Right lobe of liver (tissue), 6 donors: ENCODE measurements around the gene CDK2. TPM values are rescaled to one million over a fixed set of nuclear protein-coding genes. Genes with fewer than 3 reads are reported as not detected.
A peak's percentile ranks its signal among the peaks of the same experiment; 100 is the strongest.

Experiments used
- ATAC-seq, 4 donors: fragments of 200-7000 bp; cut with Tn5 transposase; one replicate each; pipeline ENCODE4 v1.9.1; 2020; ENCODE audit warnings: mild to moderate bottlenecking in 4 of 4, moderate library complexity in 4 of 4
- DNase-seq, 3 donors: peaks; one replicate each; pipeline ENCODE4 v3.0.0-alpha.2; 2020
- H3K27ac ChIP-seq, 3 donors: fragments of 200-600 bp; one replicate each; pipeline ENCODE4 v1.8.0; 2022
- H3K27me3 ChIP-seq, 2 donors: fragments of 200-600 bp; one replicate each; pipeline ENCODE4 v1.8.0; 2022
- H3K36me3 ChIP-seq, 4 donors: fragments of 200-600 bp; sonication (generic) in 1 of 4; one replicate each; pipeline versions ENCODE4 v1.5.1 to v1.8.0; 2017 to 2022; ENCODE audit warnings: control low read depth in 1 of 4
- H3K4me1 ChIP-seq, 4 donors: fragments of 200-600 bp; sonication (generic) in 1 of 4; one replicate each; pipeline versions ENCODE4 v1.5.1 to v1.8.0; 2017 to 2022; ENCODE audit warnings: control low read depth in 1 of 4
- H3K4me3 ChIP-seq, 3 donors: fragments of 200-600 bp; one replicate each; pipeline ENCODE4 v1.8.0; 2022
- H3K9me3 ChIP-seq, 4 donors: fragments of 200-600 bp; sonication (generic) in 1 of 4; one replicate each; pipeline versions ENCODE4 v1.5.1 to v1.8.0; 2017 to 2022; ENCODE audit warnings: control low read depth in 1 of 4
- POLR2A ChIP-seq: fragments of 450-650 bp; IDR thresholded peaks from one replicate; pipeline ENCODE4 v1.6.1; 2017; ENCODE audit warnings: antibody characterized with exemption, mild to moderate bottlenecking
- WGBS: methylation state at CpG from one replicate; pipeline ENCODE4 v1.1.6; 2018; ENCODE audit warnings: low coverage, low lambda C conversion rate; ENCODE audit not compliant: insufficient coverage; ENCODE audit errors: missing lambda C conversion rate; 5-methylcytosine and 5-hydroxymethylcytosine counted together
- intact Hi-C, 2 donors: fragments of 100-400 bp; cut with DNase I; formaldehyde crosslinking; loops; one replicate each; pipeline versions ENCODE4 v1.11.2 to v1.14.1; 2022
- total RNA-seq, 6 experiments: library from RNA; depleted of rRNA in 2 of 6; stranded (reverse); fragments of >200 nt in 2 of 6; fragmentation: NEBNext Ultra II Directional in 3 of 6; extraction: Animal tissue kit (Norgen Biotek cat#: 25700) in 3 of 6; gene quantifications; one replicate each; pipeline versions ENCODE4 v1.1.0 to v1.2.4, GENCODE V29; 2016 to 2023
- TF ChIP-seq, protein P1 (sequence below), 4 donors: fragments of 200-600 bp in 3 of 4; fragments of 450-650 bp in 1 of 4; IDR thresholded peaks; one replicate each; pipeline versions ENCODE4 v1.5.1 to v1.8.0; 2016 to 2022; ENCODE audit warnings: antibody characterized with exemption in 4 of 4, mild to moderate bottlenecking in 2 of 4
- donor health status: DM: no; HTN: yes; CAD: no.
- donor health status: DM: no; HTN: no; CAD: no.
- donor health status: DM: no; HTN: no; CAD: no.
- donor health status: DM: no; HTN: yes; CAD: no.
- donor health status: DM: no; HTN: yes; CAD: no.

The CDK2 gene
- total RNA-seq, 6 experiments from 2014 or later, result 8.0 to 14.9 (median 10.6) TPM

DNA sequence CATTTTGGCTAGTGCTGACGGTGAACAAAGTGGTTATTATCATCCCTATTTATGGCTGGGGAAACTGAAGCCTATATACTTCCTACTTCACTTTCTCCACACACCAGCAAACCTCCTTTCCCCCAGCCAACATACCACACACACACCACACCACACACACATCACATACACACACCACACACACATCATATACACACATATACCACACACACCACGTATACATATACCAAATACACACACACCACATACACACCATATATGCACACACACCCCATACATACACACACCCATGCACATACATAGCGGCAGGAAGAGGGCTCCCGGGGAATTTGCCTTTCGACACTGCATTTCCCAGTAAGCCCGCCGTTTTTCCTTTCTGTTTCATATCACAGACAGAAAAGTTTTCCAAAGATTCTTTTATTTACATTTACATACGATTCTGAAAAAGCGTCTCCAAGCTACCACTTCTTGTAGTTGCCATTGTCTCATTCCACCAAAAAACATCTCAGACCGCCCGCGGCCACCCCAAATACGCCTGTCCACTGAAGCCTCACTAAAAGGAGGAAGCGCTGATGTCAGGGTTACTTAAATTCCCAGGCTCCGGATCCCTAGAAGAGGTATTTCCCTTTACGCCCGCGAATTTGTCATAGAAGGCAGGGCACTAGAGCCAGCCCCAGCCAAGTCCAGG lies 6.4 kb downstream of the CDK2 start:
- intact Hi-C loops, result no loop called here
- Histone ChIP-seq H3K9me3 (no peaks in the 10 kb centered on the region), H3K36me3 (no peaks in the 10 kb centered on the region), H3K4me1 (peaks cover 0 to 16% (median 5%) of the 10 kb centered on the region in 4 donors), H3K27me3 (no peaks in the 10 kb centered on the region), H3K27ac (peak overlapping the region; percentile 80 to 83 (median 81)), H3K4me3 (peak overlapping the region; percentile 34 to 67 (median 56))
- ATAC-seq (peak in 1 of 4 donors; percentile 1), DNase-seq (no peak)
- 3% methylated on average over 14 of the region's 18 CpGs for WGBS
- TF ChIP-seq, protein P1, sequence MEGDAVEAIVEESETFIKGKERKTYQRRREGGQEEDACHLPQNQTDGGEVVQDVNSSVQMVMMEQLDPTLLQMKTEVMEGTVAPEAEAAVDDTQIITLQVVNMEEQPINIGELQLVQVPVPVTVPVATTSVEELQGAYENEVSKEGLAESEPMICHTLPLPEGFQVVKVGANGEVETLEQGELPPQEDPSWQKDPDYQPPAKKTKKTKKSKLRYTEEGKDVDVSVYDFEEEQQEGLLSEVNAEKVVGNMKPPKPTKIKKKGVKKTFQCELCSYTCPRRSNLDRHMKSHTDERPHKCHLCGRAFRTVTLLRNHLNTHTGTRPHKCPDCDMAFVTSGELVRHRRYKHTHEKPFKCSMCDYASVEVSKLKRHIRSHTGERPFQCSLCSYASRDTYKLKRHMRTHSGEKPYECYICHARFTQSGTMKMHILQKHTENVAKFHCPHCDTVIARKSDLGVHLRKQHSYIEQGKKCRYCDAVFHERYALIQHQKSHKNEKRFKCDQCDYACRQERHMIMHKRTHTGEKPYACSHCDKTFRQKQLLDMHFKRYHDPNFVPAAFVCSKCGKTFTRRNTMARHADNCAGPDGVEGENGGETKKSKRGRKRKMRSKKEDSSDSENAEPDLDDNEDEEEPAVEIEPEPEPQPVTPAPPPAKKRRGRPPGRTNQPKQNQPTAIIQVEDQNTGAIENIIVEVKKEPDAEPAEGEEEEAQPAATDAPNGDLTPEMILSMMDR (IDR thresholded peaks at IDR 0.05), result no peak
- TF ChIP-seq POLR2A, result peak; percentile 74

DNA sequence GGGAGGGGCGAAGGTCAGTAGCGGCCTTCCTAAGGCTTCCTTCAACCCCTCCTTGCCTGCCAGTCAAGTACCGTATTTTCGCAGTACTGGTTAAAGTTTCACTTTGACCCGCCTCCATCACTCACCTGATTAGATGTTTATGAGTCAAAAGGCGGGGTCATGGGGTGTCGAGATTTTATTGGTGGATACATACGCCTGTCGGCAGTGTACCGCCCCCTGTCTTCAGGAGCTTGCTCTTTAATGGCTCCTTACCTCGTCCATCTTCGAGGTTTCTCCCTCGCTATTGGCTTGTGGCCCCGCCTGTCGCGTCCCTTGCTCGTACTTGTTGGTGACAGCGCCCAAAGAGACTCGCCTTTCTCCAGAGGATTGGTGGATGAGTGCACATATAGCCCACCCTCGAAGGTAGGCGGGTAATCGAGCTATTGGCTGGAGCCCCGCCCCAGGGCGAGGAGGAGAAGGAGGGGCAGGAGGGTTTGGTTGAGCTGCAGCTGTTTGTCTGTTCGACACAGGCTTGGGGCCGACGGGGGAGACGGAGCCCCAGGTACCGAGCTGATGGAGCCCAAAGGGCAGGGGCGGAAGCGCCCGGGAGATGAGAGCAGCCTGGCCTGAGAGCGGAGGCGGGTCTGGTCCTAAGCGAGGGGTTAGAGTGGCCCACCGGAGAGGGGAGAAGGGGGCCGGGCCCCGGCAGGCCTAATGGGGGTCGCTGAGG lies 7.1 kb downstream of the CDK2 start, which contains the start of gene RAB5B:
RAB5B (plus strand) TSS at position 480 of the 709 bp plus-strand sequence. CDS start 12,883 bp downstream, outside the sequence.
- TF ChIP-seq, protein P1 (IDR thresholded peaks at IDR 0.05), result peak in 2 of 4 donors; percentile 36 to 47
- TF ChIP-seq POLR2A, result peak; percentile 98
- WGBS, result 0% methylated on average over 18 of the region's 39 CpGs

DNA sequence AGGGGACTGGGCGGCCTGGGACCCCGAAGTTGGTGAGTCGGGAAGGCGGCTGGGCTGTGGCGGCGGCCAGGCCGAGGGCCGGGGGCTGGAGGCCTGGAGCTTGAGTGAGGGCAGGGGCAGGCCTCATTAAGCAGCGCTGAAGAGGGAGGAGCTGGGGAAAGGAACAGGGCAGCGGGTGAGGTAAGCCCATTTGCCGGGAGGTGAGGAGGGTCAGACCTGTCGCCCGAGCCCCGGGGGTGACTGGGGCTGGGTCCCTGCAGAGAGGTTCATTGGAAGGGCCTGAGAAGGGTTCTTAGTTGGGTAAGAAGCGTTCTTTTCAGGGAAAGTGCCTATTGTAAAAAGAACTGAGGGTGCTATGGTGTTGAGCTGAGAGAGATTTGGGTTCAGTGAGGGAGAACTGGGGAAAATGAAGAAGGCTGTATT lies 7.7 kb downstream of the CDK2 start:
- intact Hi-C loops, result no loop called here
- WGBS, result under 1% methylated on average over 14 of the region's 15 CpGs
- peaks cover 0 to 16% (median 5%) of the 10 kb centered on the region in 4 donors for H3K4me1 ChIP-seq
- H3K4me3 ChIP-seq, result peak overlapping the region; percentile 96 to 100 (median 99)
- peak overlapping the region; percentile 90 to 95 (median 93) for H3K27ac ChIP-seq
- H3K9me3 ChIP-seq, result no peaks in the 10 kb centered on the region
- H3K36me3 ChIP-seq, result no peaks in the 10 kb centered on the region
- DNase-seq (no peak), ATAC-seq (peak; percentile 28 to 55 (median 40))
- no peaks in the 10 kb centered on the region for H3K27me3 ChIP-seq
- TF ChIP-seq, protein P1 (IDR thresholded peaks at IDR 0.05), result no peak
- TF ChIP-seq POLR2A, result peak; percentile 21

More for the DNA sequence above, 7.1 kb downstream of the CDK2 start, which contains the start of gene RAB5B:
- no peaks in the 10 kb centered on the region for H3K27me3 ChIP-seq
- ATAC-seq, result peak; percentile 88 to 95 (median 91)
- intact Hi-C loops, result no loop called here
- peak; percentile 98 to 100 (median 99) for DNase-seq
- peak within 1 kb of the TSS; percentile 90 to 95 (median 93) for H3K27ac ChIP-seq
- peaks cover 0 to 16% (median 5%) of the 10 kb centered on the region in 4 donors for H3K4me1 ChIP-seq
- peak within 1 kb of the TSS; percentile 96 to 100 (median 99) for H3K4me3 ChIP-seq
- H3K36me3 ChIP-seq, result no peaks in the 10 kb centered on the region
- H3K9me3 ChIP-seq, result no peaks in the 10 kb centered on the region

DNA sequence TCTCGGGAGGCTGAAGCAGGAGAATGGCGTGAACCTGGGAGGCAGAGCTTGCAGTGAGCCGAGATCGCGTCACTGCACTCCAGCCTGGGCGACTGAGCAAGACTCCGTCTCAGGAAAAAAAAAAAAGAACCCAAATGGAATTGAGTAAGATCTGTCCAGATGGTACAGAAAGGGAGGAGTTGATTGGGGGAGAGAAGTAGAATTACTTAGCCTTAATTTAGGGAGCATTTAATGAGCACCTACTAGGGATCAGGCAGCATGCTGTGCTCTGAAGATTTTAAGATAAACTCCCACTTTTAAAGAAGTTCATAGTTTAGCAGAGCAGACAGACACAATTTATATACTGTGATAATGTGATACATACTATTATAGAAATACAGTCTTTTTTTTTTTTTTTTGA lies 11.8 kb downstream of the CDK2 start:
- peaks cover 0 to 2% (median under 1%) of the 10 kb centered on the region in 4 donors for H3K36me3 ChIP-seq
- WGBS, result 63% methylated on average over 2 of the region's 7 CpGs
- H3K27me3 ChIP-seq, result no peaks in the 10 kb centered on the region
- TF ChIP-seq, protein P1 (IDR thresholded peaks at IDR 0.05), result no peak
- no peak for TF ChIP-seq POLR2A
- ATAC-seq (no peak), DNase-seq (no peak)
- intact Hi-C loops, result no loop called here
- H3K4me3 ChIP-seq, result no peak overlapping the region
- no peaks in the 10 kb centered on the region for H3K9me3 ChIP-seq
- peaks cover 0 to 9% (median 0%) of the 10 kb centered on the region in 4 donors for H3K4me1 ChIP-seq
- H3K27ac ChIP-seq, result no peak overlapping the region
